IMR-90 (cell line): ENCODE results near the gene KAZN.

Experiments used
- BHLHE40 ChIP-seq: fragments of 150-350 bp; IDR thresholded peaks from 2 replicates; pipeline ENCODE4 v1.6.1; 2016; ENCODE audit warnings: mild to moderate bottlenecking, low read depth, low read length
- CEBPB ChIP-seq: IDR thresholded peaks from 2 replicates; pipeline ENCODE4 v1.6.1; 2012; ENCODE audit warnings: low read depth, low read length, improper control_type of control experiment
- CTCF ChIP-seq: conservative IDR thresholded peaks from 2 replicates; pipeline ENCODE4 v1.5.1; 2012; ENCODE audit warnings: mild to moderate bottlenecking, low read depth, low read length, improper control_type of control experiment
- MAFK ChIP-seq: IDR thresholded peaks from 2 replicates; pipeline ENCODE4 v1.6.1; 2012; ENCODE audit warnings: low read depth, low read length, improper control_type of control experiment
- POLR2A ChIP-seq: IDR thresholded peaks from 2 replicates; pipeline ENCODE4 v1.6.1; 2012; ENCODE audit warnings: mild to moderate bottlenecking, low read depth, low read length
- RAD21 ChIP-seq: IDR thresholded peaks from 2 replicates; pipeline ENCODE4 v1.6.1; 2012; ENCODE audit warnings: low read length, improper control_type of control experiment
- RCOR1 ChIP-seq: IDR thresholded peaks from 2 replicates; pipeline ENCODE4 v1.6.1; 2012; ENCODE audit warnings: mild to moderate bottlenecking, low read length, improper control_type of control experiment; ENCODE audit not compliant: insufficient replicate concordance
- RFX5 ChIP-seq: IDR thresholded peaks from 2 replicates; pipeline ENCODE4 v1.8.0; 2012; ENCODE audit warnings: low read depth, mild to moderate bottlenecking, low read length, moderate library complexity
- SMC3 ChIP-seq: fragments of 150-350 bp; IDR thresholded peaks from 2 replicates; pipeline ENCODE4 v1.6.1; 2016; ENCODE audit warnings: low read depth, mild to moderate bottlenecking, antibody characterized with exemption, low read length, moderate library complexity
- USF2 ChIP-seq: fragments of 150-350 bp; IDR thresholded peaks from 2 replicates; pipeline ENCODE4 v1.6.1; 2017; ENCODE audit warnings: mild to moderate bottlenecking, antibody characterized with exemption, low read length, low read depth

GRCh38 chr1:14873677-14874076 lies 275.2 kb downstream of the KAZN start:
- no peak for TF ChIP-seq CEBPB
- no peak for TF ChIP-seq CTCF
- no peak for TF ChIP-seq MAFK
- TF ChIP-seq POLR2A, result no peak
- TF ChIP-seq SMC3, result no peak
- TF ChIP-seq RFX5, result no peak
- TF ChIP-seq USF2, result no peak
- no peak for TF ChIP-seq RAD21
- TF ChIP-seq RCOR1, result no peak
- TF ChIP-seq BHLHE40, result no peak
